HCT116 (cell line): ENCODE measurements around the gene KRTAP1-5. TPM values are rescaled to one million over a fixed set of nuclear protein-coding genes. Genes with fewer than 3 reads are reported as not detected.
A peak's percentile ranks its signal among the peaks of the same experiment; 100 is the strongest.
"Not testable (repeated sequence)": the region's sequence is repeated elsewhere in the genome, so short reads cannot be mapped to it uniquely, and the experiment has no call there.

Experiments
- ATAC-seq: fragments of 200-7000 bp; cut with Tn5 transposase; 2 replicates; pipeline ENCODE4 v1.9.1; 2020; ENCODE audit warnings: mild to moderate bottlenecking, moderate library complexity
- BruUV-seq: library from RNA; stranded (reverse); fragments of 400-500 nt; replicated peaks from 2 replicates; lab custom pipeline; 2021; lab: Mats Ljungman, UMichigan
- CTCF ChIA-PET: fragments of 300-600 bp; sonication (Branson Sonifier 250); formaldehyde crosslinking; loops from one replicate; lab custom pipeline; 2021; ENCODE audit warnings: antibody characterized with exemption; lab: Charles Lee
- POLR2A ChIA-PET: fragments of 300-600, 350-600 bp; sonication (Branson Sonifier 250); formaldehyde crosslinking; loops from one replicate; lab custom pipeline; 2021; ENCODE audit warnings: antibody characterized with exemption; lab: Charles Lee
- RAD21 ChIA-PET, 2 experiments: fragments of 300-600 bp; sonication (Branson Sonifier 250); formaldehyde crosslinking; loops; one replicate each; lab custom pipeline; 2023; ENCODE audit warnings: low total read pairs in 2 of 2; ENCODE audit not compliant: uncharacterized antibody in 2 of 2, unreplicated experiment in 2 of 2, low non-redundant PET in 1 of 2; lab: Charles Lee
- DNase-seq: peaks from one replicate; pipeline ENCODE4 v3.0.0-alpha.2; 2010; ENCODE audit warnings: low read depth, low spot score
- H2AFZ ChIP-seq: fragments of 200-600 bp; shearing (Covaris generic), sonication (generic); 2 replicates; pipeline ENCODE4 v1.6.1; 2017; ENCODE audit warnings: low read depth, mixed run types, mixed read lengths, antibody characterized with exemption, low read length; ENCODE audit not compliant: poor library complexity, severe bottlenecking
- H3K27ac ChIP-seq: 2 replicates; pipeline ENCODE4 v1.5.1; 2012; ENCODE audit warnings: low read depth, low read length
- H3K27me3 ChIP-seq: fragments of 200-600 bp; sonication (generic); 2 replicates; pipeline ENCODE4 v1.6.1; 2016; ENCODE audit warnings: mixed run types, low read length, mixed read lengths; ENCODE audit not compliant: insufficient read depth
- H3K36me3 ChIP-seq, 2 experiments: fragments of 200-500 bp in 1 of 2; fragments of 200-600 bp in 1 of 2; sonication (Bioruptor generic) in 1 of 2; sonication (generic) in 1 of 2; 2 replicates each; pipeline versions ENCODE4 v1.5.1 to v1.6.1; 2014 to 2016; ENCODE audit warnings: low read length in 2 of 2, inconsistent platforms in 1 of 2, mixed read lengths in 1 of 2, mixed run types in 1 of 2; ENCODE audit not compliant: insufficient read depth in 2 of 2, control insufficient read depth in 1 of 2
- H3K4me1 ChIP-seq, 2 experiments: fragments of 200-600 bp in 1 of 2; sonication (generic) in 1 of 2; 2 replicates each; pipeline versions ENCODE4 v1.5.1 to v1.6.1; 2012 to 2017; ENCODE audit warnings: low read length in 2 of 2, inconsistent platforms in 1 of 2, mild to moderate bottlenecking in 1 of 2, mixed read lengths in 1 of 2, mixed run types in 1 of 2, moderate library complexity in 1 of 2; ENCODE audit not compliant: insufficient read depth in 2 of 2, control insufficient read depth in 1 of 2
- H3K4me2 ChIP-seq: fragments of 200-600 bp; sonication (generic); 2 replicates; pipeline ENCODE4 v1.6.1; 2017; ENCODE audit warnings: mixed run types, low read length, mixed read lengths
- H3K4me3 ChIP-seq, 2 experiments: fragments of 200-600 bp in 1 of 2; sonication (generic) in 1 of 2; replicated peaks in 1 of 2; 2 replicates each; pipeline ENCODE4 v1.5.1; 2011 to 2016; ENCODE audit warnings: low read length in 2 of 2, control low read depth in 1 of 2, low read depth in 1 of 2, mild to moderate bottlenecking in 1 of 2, mixed read lengths in 1 of 2, mixed run types in 1 of 2
- H3K79me2 ChIP-seq: fragments of 200-600 bp; sonication (generic); 2 replicates; pipeline ENCODE4 v1.6.1; 2017; ENCODE audit warnings: mild to moderate bottlenecking, mixed run types, low read length, moderate library complexity, mixed read lengths; ENCODE audit not compliant: insufficient read depth
- H3K9ac ChIP-seq: fragments of 200-600 bp; sonication (generic); 2 replicates; pipeline ENCODE4 v1.6.1; 2016; ENCODE audit warnings: low read length, mixed read lengths
- H3K9me2 ChIP-seq: fragments of 200-600 bp; sonication (generic), shearing (Covaris generic); 2 replicates; pipeline ENCODE4 v1.6.1; 2017; ENCODE audit warnings: mixed run types, mild to moderate bottlenecking, moderate library complexity; ENCODE audit not compliant: insufficient read depth
- H3K9me3 ChIP-seq, 2 experiments: fragments of 200-500 bp in 1 of 2; fragments of 200-600 bp in 1 of 2; sonication (Bioruptor generic) in 1 of 2; sonication (generic) in 1 of 2; 2 replicates each; pipeline ENCODE4 v1.6.1; 2014 to 2017; ENCODE audit warnings: low read length in 2 of 2, mixed read lengths in 2 of 2, inconsistent platforms in 1 of 2, low read depth in 1 of 2, mild to moderate bottlenecking in 1 of 2, mixed run types in 1 of 2, moderate library complexity in 1 of 2; ENCODE audit not compliant: control insufficient read depth in 1 of 2, insufficient read depth in 1 of 2
- H4K20me1 ChIP-seq: fragments of 200-600 bp; sonication (generic), shearing (Covaris generic); 2 replicates; pipeline ENCODE4 v1.6.1; 2017; ENCODE audit warnings: mixed run types, mild to moderate bottlenecking, moderate library complexity; ENCODE audit not compliant: insufficient read depth
- CEBPB ChIP-seq: IDR thresholded peaks from 2 replicates; pipeline ENCODE4 v1.6.1; 2012; ENCODE audit warnings: low read depth
- EZH2phosphoT487 ChIP-seq: fragments of 200-600 bp; IDR thresholded peaks from 2 replicates; pipeline ENCODE4 v1.6.1; 2018; ENCODE audit warnings: antibody characterized with exemption, borderline replicate concordance
- FOSL1 ChIP-seq: IDR thresholded peaks from 2 replicates; pipeline ENCODE4 v1.6.1; 2012; ENCODE audit warnings: low read depth
- JUND ChIP-seq: IDR thresholded peaks from 2 replicates; pipeline ENCODE4 v1.6.1; 2012
- POLR2A ChIP-seq: IDR thresholded peaks from 2 replicates; pipeline ENCODE4 v1.7.0; 2011; ENCODE audit warnings: borderline replicate concordance; ENCODE audit not compliant: insufficient read depth, insufficient read length; ENCODE audit errors: extremely low read depth
- POLR2AphosphoS5 ChIP-seq: IDR thresholded peaks from 2 replicates; pipeline ENCODE4 v1.6.1; 2011; ENCODE audit warnings: mild to moderate bottlenecking, low read depth, low read length, moderate library complexity
- RAD21 ChIP-seq: IDR thresholded peaks from 2 replicates; pipeline ENCODE4 v1.6.1; 2012; ENCODE audit warnings: low read depth, mild to moderate bottlenecking
- SIN3A ChIP-seq: IDR thresholded peaks from 2 replicates; pipeline ENCODE4 v1.6.1; 2012; ENCODE audit warnings: low read depth
- SRF ChIP-seq: IDR thresholded peaks from 2 replicates; pipeline ENCODE4 v1.6.1; 2012; ENCODE audit warnings: low read depth
- TCF7L2 ChIP-seq: IDR thresholded peaks from 2 replicates; pipeline ENCODE4 v1.7.0; 2011; ENCODE audit warnings: borderline replicate concordance, inconsistent platforms; ENCODE audit not compliant: insufficient read depth, insufficient read length; ENCODE audit errors: extremely low read depth
- ZFX ChIP-seq: fragments of 450-650 bp; IDR thresholded peaks from 2 replicates; pipeline ENCODE4 v1.6.1; 2017
- intact Hi-C: fragments of 100-400 bp; cut with micrococcal nuclease; formaldehyde crosslinking; loops from 2 replicates; pipeline ENCODE4 v1.10.0; 2022
- total RNA-seq: library from RNA; stranded (reverse); gene quantifications from one replicate; pipeline ENCODE4 v1.2.1, GENCODE V29; 2021; ENCODE audit not compliant: unreplicated experiment
- TF ChIP-seq, protein P1 (sequence below): IDR thresholded peaks from 2 replicates; pipeline ENCODE4 v1.6.1; 2012
- TF ChIP-seq, protein P2 (sequence below): IDR thresholded peaks from 2 replicates; pipeline ENCODE4 v1.6.1; 2011; ENCODE audit warnings: mild to moderate bottlenecking, low read length, moderate library complexity; ENCODE audit not compliant: insufficient replicate concordance; ENCODE audit errors: extremely low read depth

Gene KRTAP1-5
- total RNA-seq, 1 experiment from 2014 or later: not detected

DNA sequence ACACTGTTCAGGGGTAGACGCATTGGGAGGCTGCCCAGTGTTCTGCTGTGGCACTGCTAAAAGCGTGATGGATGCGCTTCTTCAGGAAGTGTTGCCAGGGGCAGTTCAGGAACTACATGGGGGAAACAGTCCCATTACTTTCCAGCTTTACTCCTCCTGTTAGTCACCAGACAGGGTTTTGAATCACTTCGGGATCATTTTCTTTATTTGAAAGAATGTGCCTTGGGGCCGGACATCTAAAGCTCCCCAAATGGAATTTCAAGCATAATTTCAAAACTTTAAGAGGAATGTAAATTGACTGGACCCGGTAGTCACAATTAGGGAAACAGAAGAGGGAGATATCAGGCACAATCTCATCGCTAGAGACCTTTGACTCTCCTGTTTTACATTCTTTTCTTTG lies 21.4 kb upstream of the KRTAP1-5 start:
- H2AFZ ChIP-seq: peak overlapping the region; percentile 86

DNA sequence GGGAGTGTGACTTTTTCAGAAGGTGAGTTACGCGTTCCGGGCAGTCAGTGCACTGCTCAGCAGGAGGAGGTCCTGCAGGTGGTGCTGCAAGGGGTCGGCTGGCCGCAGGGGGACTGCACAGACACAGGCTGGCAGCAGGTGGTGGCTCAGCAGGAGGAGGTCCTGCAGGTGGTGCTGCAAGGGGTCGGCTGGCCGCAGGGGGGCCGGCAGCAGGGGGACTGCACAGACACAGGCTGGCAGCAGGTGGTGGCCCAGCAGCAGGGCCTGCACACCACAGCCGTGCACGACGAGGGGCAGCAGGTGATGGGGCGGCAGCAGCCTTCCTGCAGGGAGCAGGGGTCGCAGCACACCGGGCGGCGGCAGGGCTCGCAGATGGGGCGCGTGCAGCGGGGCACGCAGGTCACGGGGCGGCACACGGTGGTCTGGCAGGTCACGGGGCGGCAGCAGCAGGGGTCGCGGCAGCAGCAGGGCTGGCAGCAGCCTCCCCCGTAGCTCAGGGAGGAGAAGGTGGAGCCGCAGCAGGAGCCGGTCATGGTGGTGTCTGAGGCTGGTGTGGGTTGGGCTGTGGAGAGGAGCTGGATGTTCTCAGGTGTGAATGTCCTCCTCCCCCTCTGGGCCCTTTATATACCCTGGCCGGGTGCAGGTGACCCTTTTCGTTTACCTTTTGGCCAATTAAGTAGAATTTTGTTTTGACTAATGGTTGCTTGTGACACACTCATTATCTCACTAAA lies 19.9 kb upstream of the KRTAP1-5 start, which contains the start of gene KRTAP2-1:
TSS of gene KRTAP2-1 (minus strand) at position 582 of the 731 bp plus-strand sequence. CDS start at position 533, 49 bp downstream.
- H3K4me1 ChIP-seq, H3K79me2 ChIP-seq, H2AFZ ChIP-seq, CTCF ChIA-PET, BruUV-seq, H3K4me2 ChIP-seq, H3K9me2 ChIP-seq, H3K27ac ChIP-seq, H3K9me3 ChIP-seq, H3K9ac ChIP-seq, H4K20me1 ChIP-seq, RAD21 ChIA-PET, H3K4me3 ChIP-seq, ATAC-seq, DNase-seq, H3K27me3 ChIP-seq, intact Hi-C loops, POLR2A ChIA-PET: not testable (repeated sequence)
- H3K36me3 ChIP-seq: peaks cover 0 to 11% of the 10 kb centered on the region in 2 experiments; a peak in 1 of 4 replicates

More for the DNA sequence above, 21.4 kb upstream of the KRTAP1-5 start:
- Histone ChIP-seq H3K27ac (no peak overlapping the region), H4K20me1 (no peaks in the 10 kb centered on the region), H3K9me3 (peaks cover 0 to 8% of the 10 kb centered on the region in 2 experiments; a peak in 1 of 4 replicates), H3K9ac (no peak overlapping the region), H3K79me2 (no peaks in the 10 kb centered on the region), H3K4me2 (no peak overlapping the region), H3K4me1 (no peaks in the 10 kb centered on the region; a peak in 1 of 4 replicates), H3K36me3 (peaks cover 0 to 8% of the 10 kb centered on the region in 2 experiments; a peak in 1 of 4 replicates), H3K27me3 (no peaks in the 10 kb centered on the region), H3K9me2 (no peaks in the 10 kb centered on the region), H3K4me3 (no peak overlapping the region)
- CTCF ChIA-PET: no interaction called here
- no peak for ATAC-seq
- RAD21 ChIA-PET: no interaction called here
- intact Hi-C loops: no loop called here
- TF ChIP-seq FOSL1: no peak
- TF ChIP-seq, protein P1, sequence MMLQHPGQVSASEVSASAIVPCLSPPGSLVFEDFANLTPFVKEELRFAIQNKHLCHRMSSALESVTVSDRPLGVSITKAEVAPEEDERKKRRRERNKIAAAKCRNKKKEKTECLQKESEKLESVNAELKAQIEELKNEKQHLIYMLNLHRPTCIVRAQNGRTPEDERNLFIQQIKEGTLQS: no peak
- TF ChIP-seq TCF7L2: no peak
- no peak for TF ChIP-seq ZFX
- TF ChIP-seq RAD21: no peak
- no peak for TF ChIP-seq POLR2A
- TF ChIP-seq CEBPB: no peak
- TF ChIP-seq, protein P2, sequence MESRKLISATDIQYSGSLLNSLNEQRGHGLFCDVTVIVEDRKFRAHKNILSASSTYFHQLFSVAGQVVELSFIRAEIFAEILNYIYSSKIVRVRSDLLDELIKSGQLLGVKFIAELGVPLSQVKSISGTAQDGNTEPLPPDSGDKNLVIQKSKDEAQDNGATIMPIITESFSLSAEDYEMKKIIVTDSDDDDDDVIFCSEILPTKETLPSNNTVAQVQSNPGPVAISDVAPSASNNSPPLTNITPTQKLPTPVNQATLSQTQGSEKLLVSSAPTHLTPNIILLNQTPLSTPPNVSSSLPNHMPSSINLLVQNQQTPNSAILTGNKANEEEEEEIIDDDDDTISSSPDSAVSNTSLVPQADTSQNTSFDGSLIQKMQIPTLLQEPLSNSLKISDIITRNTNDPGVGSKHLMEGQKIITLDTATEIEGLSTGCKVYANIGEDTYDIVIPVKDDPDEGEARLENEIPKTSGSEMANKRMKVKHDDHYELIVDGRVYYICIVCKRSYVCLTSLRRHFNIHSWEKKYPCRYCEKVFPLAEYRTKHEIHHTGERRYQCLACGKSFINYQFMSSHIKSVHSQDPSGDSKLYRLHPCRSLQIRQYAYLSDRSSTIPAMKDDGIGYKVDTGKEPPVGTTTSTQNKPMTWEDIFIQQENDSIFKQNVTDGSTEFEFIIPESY: no peak
- TF ChIP-seq POLR2AphosphoS5: no peak
- no peak for TF ChIP-seq JUND
- TF ChIP-seq EZH2phosphoT487: no peak
- TF ChIP-seq SRF: no peak
- no peak for TF ChIP-seq SIN3A
- DNase-seq: no peak
- BruUV-seq: no TSS peak
- POLR2A ChIA-PET: no interaction called here
